A673 (cell line): ENCODE measurements around the gene PCDHGA4. TPM values are rescaled to one million over a fixed set of nuclear protein-coding genes. Genes with fewer than 3 reads are reported as not detected.

Experiments used
- BruUV-seq: library from RNA; stranded (reverse); fragments of 400-500 nt; replicated peaks from 2 replicates; lab custom pipeline; 2021; lab: Mats Ljungman, UMichigan
- CTCF ChIA-PET: fragments of 300-600 bp; sonication (Branson Sonifier 250); formaldehyde crosslinking; loops from one replicate; lab custom pipeline; 2022; ENCODE audit warnings: antibody characterized with exemption; lab: Charles Lee
- POLR2A ChIA-PET: fragments of 300-600 bp; sonication (Branson Sonifier 250); formaldehyde crosslinking; loops from one replicate; lab custom pipeline; 2022; ENCODE audit warnings: antibody characterized with exemption; ENCODE audit not compliant: low non-redundant PET; lab: Charles Lee
- DNase-seq: peaks from one replicate; pipeline ENCODE4 v3.0.0-alpha.2; 2015; ENCODE audit warnings: low spot score
- H3K27ac ChIP-seq: fragments of 200-600 bp; sonication (generic); 2 replicates; pipeline ENCODE4 v1.5.1; 2016; ENCODE audit warnings: mixed run types, low read depth, mild to moderate bottlenecking, mixed read lengths, antibody characterized with exemption, low read length; ENCODE audit not compliant: poor library complexity, severe bottlenecking
- H3K27me3 ChIP-seq: fragments of 200-600 bp; sonication (generic); replicated peaks from 2 replicates; pipeline ENCODE4 v1.6.1; 2017; ENCODE audit warnings: mixed run types, low read depth, mild to moderate bottlenecking, mixed read lengths, antibody characterized with exemption, low read length; ENCODE audit not compliant: insufficient read depth, poor library complexity
- H3K36me3 ChIP-seq: fragments of 200-600 bp; sonication (generic); 2 replicates; pipeline ENCODE4 v1.6.1; 2016; ENCODE audit warnings: mixed run types, mild to moderate bottlenecking, mixed read lengths, antibody characterized with exemption, low read length; ENCODE audit not compliant: insufficient read depth, poor library complexity, severe bottlenecking
- H3K4me1 ChIP-seq: fragments of 200-600 bp; sonication (generic); 2 replicates; pipeline ENCODE4 v1.6.1; 2017; ENCODE audit warnings: mixed run types, mild to moderate bottlenecking, mixed read lengths, antibody characterized with exemption, low read length; ENCODE audit not compliant: insufficient read depth, poor library complexity, severe bottlenecking
- H3K4me3 ChIP-seq: fragments of 200-600 bp; sonication (generic); 2 replicates; pipeline ENCODE4 v1.5.1; 2016; ENCODE audit warnings: low read depth, mixed run types, mild to moderate bottlenecking, mixed read lengths, low read length; ENCODE audit not compliant: poor library complexity, severe bottlenecking
- H3K9me3 ChIP-seq: fragments of 200-600 bp; sonication (generic); 2 replicates; pipeline ENCODE4 v1.6.1; 2016; ENCODE audit warnings: mixed run types, low read depth, mild to moderate bottlenecking, mixed read lengths, antibody characterized with exemption, low read length; ENCODE audit not compliant: poor library complexity, severe bottlenecking
- EZH2 ChIP-seq: fragments of 200-600 bp; sonication (generic); IDR thresholded peaks from 2 replicates; pipeline ENCODE4 v1.6.1; 2017; ENCODE audit warnings: borderline replicate concordance, low read depth, mild to moderate bottlenecking, mixed read lengths, antibody characterized with exemption, low read length; ENCODE audit not compliant: poor library complexity, severe bottlenecking
- intact Hi-C: fragments of 100-400 bp; cut with micrococcal nuclease; formaldehyde crosslinking; loops from one replicate; pipeline ENCODE4 v1.10.0; 2022; ENCODE audit not compliant: unreplicated experiment
- total RNA-seq: library from RNA; stranded (reverse); gene quantifications from 2 replicates; pipeline ENCODE4 v1.2.3, GENCODE V29; 2021
- TF ChIP-seq, protein P1 (sequence below): fragments of 300-800, 200-600 bp; sonication (generic); conservative IDR thresholded peaks from 2 replicates; pipeline ENCODE4 v1.5.1; 2017; ENCODE audit warnings: low read depth, mild to moderate bottlenecking, antibody characterized with exemption, low read length, moderate library complexity, mixed read lengths

Gene PCDHGA4
- total RNA-seq, 1 experiment from 2014 or later = 3.5 TPM

- Histone ChIP-seq H3K4me3 (no peak overlapping the region), H3K36me3 (no peaks in the 10 kb centered on the region), H3K9me3 (peaks cover 53% of the 10 kb centered on the region), H3K27me3 (no peaks in the 10 kb centered on the region), H3K4me1 (no peaks in the 10 kb centered on the region), H3K27ac (no peak overlapping the region)
- POLR2A ChIA-PET = no interaction called here
- intact Hi-C loops = no loop called here
- BruUV-seq = no TSS peak
- TF ChIP-seq, protein P1, sequence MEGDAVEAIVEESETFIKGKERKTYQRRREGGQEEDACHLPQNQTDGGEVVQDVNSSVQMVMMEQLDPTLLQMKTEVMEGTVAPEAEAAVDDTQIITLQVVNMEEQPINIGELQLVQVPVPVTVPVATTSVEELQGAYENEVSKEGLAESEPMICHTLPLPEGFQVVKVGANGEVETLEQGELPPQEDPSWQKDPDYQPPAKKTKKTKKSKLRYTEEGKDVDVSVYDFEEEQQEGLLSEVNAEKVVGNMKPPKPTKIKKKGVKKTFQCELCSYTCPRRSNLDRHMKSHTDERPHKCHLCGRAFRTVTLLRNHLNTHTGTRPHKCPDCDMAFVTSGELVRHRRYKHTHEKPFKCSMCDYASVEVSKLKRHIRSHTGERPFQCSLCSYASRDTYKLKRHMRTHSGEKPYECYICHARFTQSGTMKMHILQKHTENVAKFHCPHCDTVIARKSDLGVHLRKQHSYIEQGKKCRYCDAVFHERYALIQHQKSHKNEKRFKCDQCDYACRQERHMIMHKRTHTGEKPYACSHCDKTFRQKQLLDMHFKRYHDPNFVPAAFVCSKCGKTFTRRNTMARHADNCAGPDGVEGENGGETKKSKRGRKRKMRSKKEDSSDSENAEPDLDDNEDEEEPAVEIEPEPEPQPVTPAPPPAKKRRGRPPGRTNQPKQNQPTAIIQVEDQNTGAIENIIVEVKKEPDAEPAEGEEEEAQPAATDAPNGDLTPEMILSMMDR = no peak
- no peak for TF ChIP-seq EZH2
- CTCF ChIA-PET = no interaction called here
- DNase-seq = no peak
These were observed 7.9 kb downstream of the PCDHGA4 start for GRCh38 chr5:141362719-141363118.

DNA sequence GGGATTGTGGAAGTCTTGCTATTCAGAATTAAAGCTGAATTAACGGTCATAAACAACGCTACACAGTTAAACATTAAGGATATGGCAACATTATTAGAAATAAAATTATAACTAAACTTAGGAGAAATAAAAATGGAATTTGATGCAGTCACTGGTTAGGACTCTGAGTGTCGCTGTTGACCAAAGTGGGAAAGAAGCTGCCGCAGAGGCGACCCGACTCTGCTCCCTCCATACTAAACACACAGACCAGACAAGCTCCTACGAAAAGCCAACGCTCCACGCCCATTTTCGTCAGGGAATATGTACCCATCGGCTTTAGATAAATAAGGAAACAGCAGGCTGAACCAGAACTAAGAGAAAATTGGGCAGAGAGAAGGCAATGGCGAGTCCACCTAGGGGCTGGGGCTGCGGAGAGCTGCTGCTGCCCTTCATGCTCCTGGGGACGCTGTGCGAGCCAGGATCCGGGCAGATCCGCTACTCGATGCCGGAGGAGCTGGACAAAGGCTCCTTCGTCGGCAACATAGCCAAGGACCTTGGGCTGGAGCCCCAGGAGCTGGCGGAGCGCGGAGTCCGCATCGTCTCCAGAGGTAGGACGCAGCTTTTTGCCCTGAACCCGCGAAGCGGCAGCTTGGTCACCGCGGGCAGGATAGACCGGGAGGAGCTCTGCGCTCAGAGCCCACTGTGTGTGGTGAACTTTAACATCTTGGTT, 9.3 kb downstream of the PCDHGA4 start, which contains the start of gene PCDHGA5:
Gene PCDHGA5, plus strand, starts transcription at position 211 of the 709 bp plus-strand sequence. Its CDS starts 169 bp downstream, at position 380.
- DNase-seq = no peak

GRCh38 chr5:141366016-141366896, 11.4 kb downstream of the PCDHGA4 start:
- POLR2A ChIA-PET = no interaction called here
- BruUV-seq = no TSS peak
- Histone ChIP-seq H3K27ac (no peak overlapping the region), H3K4me3 (no peak overlapping the region), H3K36me3 (no peaks in the 10 kb centered on the region), H3K27me3 (no peaks in the 10 kb centered on the region), H3K9me3 (peaks cover 47% of the 10 kb centered on the region), H3K4me1 (no peaks in the 10 kb centered on the region)
- TF ChIP-seq, protein P1 = no peak
- no peak for TF ChIP-seq EZH2
- intact Hi-C loops = no loop called here
- CTCF ChIA-PET = no interaction called here
- DNase-seq = no peak

More for the DNA sequence above, 9.3 kb downstream of the PCDHGA4 start, which contains the start of gene PCDHGA5:
- Histone ChIP-seq H3K36me3 (no peaks in the 10 kb centered on the region), H3K4me3 (no peak within 1 kb of the TSS), H3K4me1 (no peaks in the 10 kb centered on the region), H3K27ac (no peak within 1 kb of the TSS), H3K27me3 (no peaks in the 10 kb centered on the region), H3K9me3 (peaks cover 50% of the 10 kb centered on the region)
- no TSS peak for BruUV-seq
- POLR2A ChIA-PET = no interaction called here
- CTCF ChIA-PET = no interaction called here
- TF ChIP-seq, protein P1 = 0 out of 2 replicates have a peak, but pooled peaks have one; percentile 15
- no peak for TF ChIP-seq EZH2
- intact Hi-C loops = no loop called here
